SK-N-SH (cell line): ENCODE data around the gene ATAD1. TPM values are rescaled to one million over a fixed set of nuclear protein-coding genes. Genes with fewer than 3 reads are reported as not detected.
A peak's percentile ranks its signal among the peaks of the same experiment; 100 is the strongest.

ENCODE experiments used
- CTCF ChIA-PET: fragments of 300-600, 350-600 bp; formaldehyde crosslinking; extraction: SDS; loops from one replicate; lab custom pipeline; 2021; lab: Yijun Ruan, JAX
- POLR2A ChIA-PET: fragments of 350-600 bp; sonication (Branson Sonifier 250); formaldehyde crosslinking; extraction: SDS; loops from one replicate; lab custom pipeline; 2020; ENCODE audit warnings: antibody characterized with exemption, inconsistent platforms; lab: Yijun Ruan, JAX
- DNase-seq: peaks from one replicate; pipeline ENCODE4 v3.0.0; 2012
- H2AFZ ChIP-seq: fragments of 200-600 bp; sonication (generic); 2 replicates; pipeline ENCODE4 v1.8.1; 2016; ENCODE audit warnings: antibody characterized with exemption, mild to moderate bottlenecking, low read depth
- H3F3A ChIP-seq: fragments of 200-600 bp; sonication (generic); replicated peaks from 2 replicates; pipeline ENCODE3; 2016; ENCODE audit warnings: antibody characterized with exemption, mild to moderate bottlenecking; ENCODE audit not compliant: insufficient read depth
- H3K27ac ChIP-seq, 2 experiments: fragments of 200-500 bp in 1 of 2; fragments of 200-600 bp in 1 of 2; sonication (Bioruptor generic) in 1 of 2; sonication (generic), shearing (Covaris generic) in 1 of 2; 2 replicates each; pipeline versions ENCODE4 v1.5.1 to v1.6.1; 2014 to 2016; ENCODE audit warnings: low read depth in 2 of 2, inconsistent platforms in 1 of 2, low read length in 1 of 2, mild to moderate bottlenecking in 1 of 2, mixed read lengths in 1 of 2
- H3K27me3 ChIP-seq: fragments of 200-600 bp; sonication (generic), shearing (Covaris generic); 2 replicates; pipeline ENCODE4 v1.6.1; 2016; ENCODE audit warnings: mixed run types; ENCODE audit not compliant: insufficient read depth
- H3K36me3 ChIP-seq, 2 experiments: fragments of 200-500 bp in 1 of 2; fragments of 200-600 bp in 1 of 2; sonication (Bioruptor generic) in 1 of 2; sonication (generic) in 1 of 2; replicated peaks in 1 of 2; 2 replicates each; pipeline versions ENCODE3 to v1.5.1; 2014 to 2016; ENCODE audit warnings: low read length in 1 of 2, mild to moderate bottlenecking in 1 of 2; ENCODE audit not compliant: insufficient read depth in 2 of 2, control insufficient read depth in 1 of 2
- H3K4me1 ChIP-seq, 2 experiments: fragments of 200-500 bp in 1 of 2; fragments of 200-600 bp in 1 of 2; sonication (Bioruptor generic) in 1 of 2; sonication (generic), shearing (Covaris generic) in 1 of 2; 2 replicates each; pipeline versions ENCODE4 v1.5.1 to v1.6.1; 2014 to 2016; ENCODE audit warnings: low read depth in 1 of 2, low read length in 1 of 2, mixed run types in 1 of 2; ENCODE audit not compliant: insufficient read depth in 2 of 2, control insufficient read depth in 1 of 2
- H3K4me2 ChIP-seq: fragments of 200-600 bp; sonication (generic), shearing (Covaris generic); 2 replicates; pipeline ENCODE4 v1.6.1; 2017; ENCODE audit warnings: mixed run types
- H3K4me3 ChIP-seq, 2 experiments: fragments of 200-500 bp in 1 of 2; fragments of 200-600 bp in 1 of 2; sonication (Bioruptor generic) in 1 of 2; sonication (generic), shearing (Covaris generic) in 1 of 2; 2 replicates each; pipeline versions ENCODE4 v1.5.1 to v1.8.1; 2014 to 2016; ENCODE audit warnings: low read depth in 2 of 2, inconsistent platforms in 1 of 2, low read length in 1 of 2, mild to moderate bottlenecking in 1 of 2, mixed read lengths in 1 of 2, moderate library complexity in 1 of 2
- H3K79me2 ChIP-seq: fragments of 200-600 bp; sonication (generic); 2 replicates; pipeline ENCODE4 v1.8.1; 2017; ENCODE audit warnings: mild to moderate bottlenecking; ENCODE audit not compliant: insufficient read depth
- H3K9ac ChIP-seq: fragments of 200-600 bp; sonication (generic); 2 replicates; pipeline ENCODE4 v1.6.1; 2017; ENCODE audit warnings: mixed run types
- H3K9me2 ChIP-seq: fragments of 200-600 bp; sonication (generic); 2 replicates; pipeline ENCODE4 v1.6.1; 2017; ENCODE audit warnings: mixed run types
- H3K9me3 ChIP-seq: fragments of 200-600 bp; sonication (generic); 2 replicates; pipeline ENCODE4 v1.6.1; 2017; ENCODE audit warnings: mixed run types, mild to moderate bottlenecking, moderate library complexity
- H4K20me1 ChIP-seq: fragments of 200-600 bp; sonication (generic); 2 replicates; pipeline ENCODE4 v1.6.1; 2017; ENCODE audit warnings: mild to moderate bottlenecking, mixed run types; ENCODE audit not compliant: insufficient read depth
- CHD2 ChIP-seq: fragments of 150-350 bp; IDR thresholded peaks from 2 replicates; pipeline ENCODE4 v1.6.1; 2018; ENCODE audit warnings: low read length; ENCODE audit not compliant: partially characterized antibody
- CTCF ChIP-seq: fragments of 200-600 bp; sonication (generic); IDR thresholded peaks from 2 replicates; pipeline ENCODE4 v1.6.1; 2017; ENCODE audit warnings: antibody characterized with exemption, mild to moderate bottlenecking, moderate library complexity
- EZH2phosphoT487 ChIP-seq: fragments of 200-600 bp; sonication (generic); IDR thresholded peaks from 2 replicates; pipeline ENCODE4 v1.6.1; 2017; ENCODE audit warnings: low read depth, mixed run types, mild to moderate bottlenecking, antibody characterized with exemption, moderate library complexity, borderline replicate concordance
- FOSL2 ChIP-seq: IDR thresholded peaks from 2 replicates; pipeline ENCODE4 v1.4.0; 2012; ENCODE audit warnings: low read depth, mild to moderate bottlenecking, moderate library complexity, borderline replicate concordance
- FOXJ3 ChIP-seq: sonication (generic); formaldehyde crosslinking; IDR thresholded peaks from 2 replicates; pipeline ENCODE4 v1.5.1; 2020; ENCODE audit warnings: mild to moderate bottlenecking, missing genetic modification reagents
- FOXM1 ChIP-seq: IDR thresholded peaks from 2 replicates; pipeline ENCODE4 v1.4.0; 2012; ENCODE audit warnings: low read depth, mild to moderate bottlenecking
- GABPA ChIP-seq: IDR thresholded peaks from 2 replicates; pipeline ENCODE4 v1.4.0; 2012; ENCODE audit warnings: low read depth, mild to moderate bottlenecking
- GATA2 ChIP-seq: sonication (generic); formaldehyde crosslinking; IDR thresholded peaks from 2 replicates; pipeline ENCODE4 v1.5.0; 2020; ENCODE audit warnings: mild to moderate bottlenecking, missing genetic modification reagents
- IRF3 ChIP-seq: fragments of 150-350 bp; IDR thresholded peaks from 2 replicates; pipeline ENCODE4 v1.6.1; 2016; ENCODE audit warnings: mild to moderate bottlenecking, low read depth, low read length
- JUND ChIP-seq: IDR thresholded peaks from 2 replicates; pipeline ENCODE4 v1.4.0; 2012
- MXI1 ChIP-seq: IDR thresholded peaks from 2 replicates; pipeline ENCODE4 v1.6.1; 2012; ENCODE audit warnings: mild to moderate bottlenecking, low read depth, low read length, improper control_type of control experiment
- NFIC ChIP-seq: IDR thresholded peaks from 2 replicates; pipeline ENCODE4 v1.4.0; 2012; ENCODE audit warnings: borderline replicate concordance
- NRF1 ChIP-seq: IDR thresholded peaks from 2 replicates; pipeline ENCODE4 v1.6.1; 2012; ENCODE audit warnings: low read depth, mild to moderate bottlenecking, low read length
- PBX3 ChIP-seq: IDR thresholded peaks from 2 replicates; pipeline ENCODE4; 2012
- RAD21 ChIP-seq: IDR thresholded peaks from 2 replicates; pipeline ENCODE4 v1.6.1; 2012; ENCODE audit warnings: mild to moderate bottlenecking, low read length
- REST ChIP-seq: IDR thresholded peaks from 2 replicates; pipeline ENCODE4 v1.6.1; 2012; ENCODE audit warnings: mild to moderate bottlenecking, low read depth, low read length, moderate library complexity
- RFX5 ChIP-seq: IDR thresholded peaks from 2 replicates; pipeline ENCODE4 v1.6.1; 2012; ENCODE audit warnings: mild to moderate bottlenecking, improper control_type of control experiment, low read length
- RXRA ChIP-seq: IDR thresholded peaks from 2 replicates; pipeline ENCODE4 v1.4.0; 2012; ENCODE audit warnings: low read depth, mild to moderate bottlenecking, borderline replicate concordance
- SMC3 ChIP-seq: IDR thresholded peaks from 2 replicates; pipeline ENCODE4 v1.6.1; 2012; ENCODE audit warnings: low read depth, low read length, improper control_type of control experiment
- TAF1 ChIP-seq: IDR thresholded peaks from 2 replicates; pipeline ENCODE4 v1.6.1; 2012; ENCODE audit warnings: low read depth, mild to moderate bottlenecking, low read length, moderate library complexity, borderline replicate concordance
- TEAD4 ChIP-seq: IDR thresholded peaks from 2 replicates; pipeline ENCODE4 v1.4.0; 2012; ENCODE audit warnings: mild to moderate bottlenecking, borderline replicate concordance; ENCODE audit not compliant: insufficient read depth
- YY1 ChIP-seq: IDR thresholded peaks from 2 replicates; pipeline ENCODE4 v1.4.0; 2012; ENCODE audit warnings: low read depth, mild to moderate bottlenecking
- WGBS: methylation state at CpG from one replicate; pipeline ENCODE4 v1.1.6; 2017; ENCODE audit warnings: low lambda C conversion rate; 5-methylcytosine and 5-hydroxymethylcytosine counted together
- polyA plus RNA-seq, 3 experiments: library from polyadenylated mRNA; depleted of rRNA; stranded (reverse); fragments of >200 nt; gene quantifications; 2 replicates each; pipeline ENCODE4 v1.2.3, GENCODE V29; 2012
- TF ChIP-seq, protein P1 (sequence below): fragments of 150-350 bp; IDR thresholded peaks from 2 replicates; pipeline ENCODE4 v1.6.1; 2017; ENCODE audit warnings: antibody characterized with exemption, low read length, low read depth, borderline replicate concordance

ATAD1 gene
- polyA plus RNA-seq, 1 of the 3 experiments (the other 2 are of a cell fraction): 13.5 TPM

- no peaks in the 10 kb centered on the region for H3K9me2 ChIP-seq
- peaks cover 0 to 8% of the 10 kb centered on the region in 2 experiments for H3K36me3 ChIP-seq
- no peak overlapping the region for H3K9ac ChIP-seq
- peak; percentile 66 for DNase-seq
- ChIA-PET CTCF (interaction anchor here (0.6 to 5.1 kb wide), 26 partner anchors 8 to 231 kb away, joined by 3 to 49 read pairs (median 4); partner anchors contain the start of gene PAPSS2), POLR2A (no interaction called here)
- peak overlapping the region; percentile 43; the same call in 1 of the 2 replicates for H3K4me2 ChIP-seq
- no peaks in the 10 kb centered on the region for H3F3A ChIP-seq
- peaks cover 4% of the 10 kb centered on the region in 2 experiments; a peak in 1 of 4 replicates for H3K4me1 ChIP-seq
- no peak overlapping the region for H3K4me3 ChIP-seq
- no peaks in the 10 kb centered on the region for H3K27me3 ChIP-seq
- H3K9me3 ChIP-seq: no peaks in the 10 kb centered on the region
- H3K79me2 ChIP-seq: no peaks in the 10 kb centered on the region
- H3K27ac ChIP-seq: 0 out of 4 replicates have a peak overlapping the region, but pooled peaks of 1 of the 2 experiments have one; percentile 22
- WGBS: 36% methylated on average over 7 of the region's 7 CpGs
- H2AFZ ChIP-seq: no peak overlapping the region; the same call in 1 of the 2 replicates
- H4K20me1 ChIP-seq: no peaks in the 10 kb centered on the region
- TF ChIP-seq NFIC: no peak
- TF ChIP-seq GATA2 (CRISPR knock-in tag): no peak
- TF ChIP-seq RXRA: no peak
- TF ChIP-seq YY1: no peak
- no peak for TF ChIP-seq RFX5
- no peak for TF ChIP-seq TAF1
- no peak for TF ChIP-seq FOSL2
- TF ChIP-seq FOXJ3 (CRISPR knock-in tag): no peak
- TF ChIP-seq JUND: no peak
- TF ChIP-seq MXI1: no peak
- TF ChIP-seq RAD21: peak; percentile 90
- TF ChIP-seq IRF3: no peak
- TF ChIP-seq TEAD4: no peak
- TF ChIP-seq GABPA: no peak
- no peak for TF ChIP-seq PBX3
- TF ChIP-seq, protein P1, sequence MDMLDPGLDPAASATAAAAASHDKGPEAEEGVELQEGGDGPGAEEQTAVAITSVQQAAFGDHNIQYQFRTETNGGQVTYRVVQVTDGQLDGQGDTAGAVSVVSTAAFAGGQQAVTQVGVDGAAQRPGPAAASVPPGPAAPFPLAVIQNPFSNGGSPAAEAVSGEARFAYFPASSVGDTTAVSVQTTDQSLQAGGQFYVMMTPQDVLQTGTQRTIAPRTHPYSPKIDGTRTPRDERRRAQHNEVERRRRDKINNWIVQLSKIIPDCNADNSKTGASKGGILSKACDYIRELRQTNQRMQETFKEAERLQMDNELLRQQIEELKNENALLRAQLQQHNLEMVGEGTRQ: no peak
- peak; percentile 84 for TF ChIP-seq SMC3
- no peak for TF ChIP-seq EZH2phosphoT487
- TF ChIP-seq FOXM1: no peak
- TF ChIP-seq NRF1: no peak
- no peak for TF ChIP-seq REST
- no peak for TF ChIP-seq CHD2
- peak; percentile 89 for TF ChIP-seq CTCF
Measured at GRCh38 chr10:87734987-87735827, 82.8 kb downstream of the ATAD1 start.
